ENCODE data around the gene ZCCHC18. TPM values are rescaled to one million over a fixed set of nuclear protein-coding genes. Genes with fewer than 3 reads are reported as not detected.

ZCCHC18 gene
- total RNA-seq, 4 donors from 2014 or later = 1.0 to 2.0 (median 1.5) TPM

GRCh38 chrX:104151037-104151436, 38.7 kb downstream of the ZCCHC18 start:
- no peaks in the 10 kb centered on the region for H3K9me3 ChIP-seq
- no peak overlapping the region for H3K4me3 ChIP-seq
- peaks cover 0 to 12% (median 0%) of the 10 kb centered on the region in 3 donors for H3K4me1 ChIP-seq
- H3K27me3 ChIP-seq = no peaks in the 10 kb centered on the region
- TF ChIP-seq, protein P1, sequence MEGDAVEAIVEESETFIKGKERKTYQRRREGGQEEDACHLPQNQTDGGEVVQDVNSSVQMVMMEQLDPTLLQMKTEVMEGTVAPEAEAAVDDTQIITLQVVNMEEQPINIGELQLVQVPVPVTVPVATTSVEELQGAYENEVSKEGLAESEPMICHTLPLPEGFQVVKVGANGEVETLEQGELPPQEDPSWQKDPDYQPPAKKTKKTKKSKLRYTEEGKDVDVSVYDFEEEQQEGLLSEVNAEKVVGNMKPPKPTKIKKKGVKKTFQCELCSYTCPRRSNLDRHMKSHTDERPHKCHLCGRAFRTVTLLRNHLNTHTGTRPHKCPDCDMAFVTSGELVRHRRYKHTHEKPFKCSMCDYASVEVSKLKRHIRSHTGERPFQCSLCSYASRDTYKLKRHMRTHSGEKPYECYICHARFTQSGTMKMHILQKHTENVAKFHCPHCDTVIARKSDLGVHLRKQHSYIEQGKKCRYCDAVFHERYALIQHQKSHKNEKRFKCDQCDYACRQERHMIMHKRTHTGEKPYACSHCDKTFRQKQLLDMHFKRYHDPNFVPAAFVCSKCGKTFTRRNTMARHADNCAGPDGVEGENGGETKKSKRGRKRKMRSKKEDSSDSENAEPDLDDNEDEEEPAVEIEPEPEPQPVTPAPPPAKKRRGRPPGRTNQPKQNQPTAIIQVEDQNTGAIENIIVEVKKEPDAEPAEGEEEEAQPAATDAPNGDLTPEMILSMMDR (IDR thresholded peaks at IDR 0.05) = no peak
- no peak for TF ChIP-seq POLR2AphosphoS5 (IDR thresholded peaks at IDR 0.05)
- no peak for TF ChIP-seq POLR2A (IDR thresholded peaks at IDR 0.05)
- no peak for TF ChIP-seq EP300 (IDR thresholded peaks at IDR 0.05)
- no peak overlapping the region for H3K27ac ChIP-seq
- WGBS, 2 donors (ENCODE audit: low coverage in 1 of 2) = no CpG with 5 or more reads among the region's 1 CpG
- H3K36me3 ChIP-seq = no peaks in the 10 kb centered on the region
- no peak for ATAC-seq

- WGBS, 2 donors (ENCODE audit: low coverage in 1 of 2) = 0 to 32% methylated on average over 14 to 30 of the region's 44 CpGs
These were observed 44.6 kb downstream of the ZCCHC18 start, which contains the start of gene SLC25A53 for GRCh38 chrX:104156630-104157529. SLC25A53 (minus strand) TSS chrX:104157009; CDS start chrX:104105257, 51,752 bp downstream.

More at GRCh38 chrX:104156630-104157529, 44.6 kb downstream of the ZCCHC18 start, which contains the start of gene SLC25A53:
- Histone ChIP-seq H3K36me3 (no peaks in the 10 kb centered on the region), H3K27me3 (no peaks in the 10 kb centered on the region), H3K4me1 (peaks cover 0 to 21% (median 0%) of the 10 kb centered on the region in 3 donors), H3K27ac (peak within 1 kb of the TSS; percentile 73 to 94 (median 90)), H3K9me3 (no peaks in the 10 kb centered on the region), H3K4me3 (peak within 1 kb of the TSS; percentile 60 to 64)
- ATAC-seq = peak; percentile 92
- TF ChIP-seq, protein P1 (IDR thresholded peaks at IDR 0.05) = no peak
- TF ChIP-seq EP300 (IDR thresholded peaks at IDR 0.05) = no peak
- peak; percentile 28 to 30 for TF ChIP-seq POLR2A (IDR thresholded peaks at IDR 0.05)
- TF ChIP-seq POLR2AphosphoS5 (IDR thresholded peaks at IDR 0.05) = peak; percentile 54

Other genes starting within 250 kb of the ZCCHC18 start
- 1 to 10 TPM in 3 of 4 donors, under 1 TPM in 1; 0.19 to 6.3 (median 1.3) TPM for gene TMSB15B, start 149.9 kb upstream of the ZCCHC18 start, total RNA-seq
- not detected for gene H2BW1, start 98.8 kb upstream of the ZCCHC18 start, total RNA-seq
- not detected for gene H2BW2, start 72.6 kb upstream of the ZCCHC18 start, total RNA-seq
- gene TMSB15C, start 36.3 kb upstream of the ZCCHC18 start, total RNA-seq = 1 to 10 TPM; 1.5 to 4.4 (median 2.4) TPM
- gene SLC25A53, start 44.5 kb downstream of the ZCCHC18 start, total RNA-seq = 10 to 100 TPM; 21.9 to 53.4 (median 30.3) TPM
- gene FAM199X, start 53.9 kb downstream of the ZCCHC18 start, total RNA-seq = 10 to 100 TPM; 23.6 to 33.8 (median 26.3) TPM
- not detected for gene ESX1, start 142.4 kb downstream of the ZCCHC18 start, total RNA-seq